ENCODE measurements around the gene NAIF1.

NAIF1 gene

GRCh38 chr9:128062846-128063831 lies 4.0 kb downstream of the NAIF1 start:
- Histone ChIP-seq H2AFZ (ENCODE audit: low read depth, low read length) (no peak overlapping the region), H3K36me3 (replicated peaks; ENCODE audit: low read depth, low read length) (no peaks in the 10 kb centered on the region), H4K20me1 (ENCODE audit: insufficient read depth, low read length) (no peaks in the 10 kb centered on the region), H3K4me1 (ENCODE audit: low read length) (peaks cover 16% of the 10 kb centered on the region), H3K27me3 (ENCODE audit: low read depth, low read length) (no peaks in the 10 kb centered on the region), H3K4me2 (ENCODE audit: low read length) (no peak overlapping the region), H3K79me2 (ENCODE audit: low read length) (peaks cover 17% of the 10 kb centered on the region), H3K27ac (ENCODE audit: low read length) (no peak overlapping the region), H3K9ac (ENCODE audit: low read length) (no peak overlapping the region), H3K4me3 (ENCODE audit: low read length) (no peak overlapping the region), H3K9me3 (ENCODE audit: insufficient read depth, low read length) (no peaks in the 10 kb centered on the region)
- TF ChIP-seq CTCF (IDR thresholded peaks at IDR 0.05; ENCODE audit: low read depth, low read length), result no peak
- no peak for TF ChIP-seq EZH2phosphoT487 (IDR thresholded peaks at IDR 0.05; ENCODE audit: low read depth)

GRCh38 chr9:128062279-128062678 lies 4.8 kb downstream of the NAIF1 start:
- peaks cover 16% of the 10 kb centered on the region for H3K79me2 ChIP-seq (ENCODE audit: low read length)
- no peaks in the 10 kb centered on the region for H3K9me3 ChIP-seq (ENCODE audit: insufficient read depth, low read length)
- H3K27me3 ChIP-seq (ENCODE audit: low read depth, low read length), result no peaks in the 10 kb centered on the region
- no peak overlapping the region for H3K4me2 ChIP-seq (ENCODE audit: low read length)
- no peak overlapping the region for H3K9ac ChIP-seq (ENCODE audit: low read length)
- no peaks in the 10 kb centered on the region for H3K36me3 ChIP-seq (replicated peaks; ENCODE audit: low read depth, low read length)
- no peak for TF ChIP-seq EZH2phosphoT487 (IDR thresholded peaks at IDR 0.05; ENCODE audit: low read depth)
- no peak for TF ChIP-seq CTCF (IDR thresholded peaks at IDR 0.05; ENCODE audit: low read depth, low read length)
- H2AFZ ChIP-seq (ENCODE audit: low read depth, low read length), result no peak overlapping the region
- no peaks in the 10 kb centered on the region for H4K20me1 ChIP-seq (ENCODE audit: insufficient read depth, low read length)
- H3K27ac ChIP-seq (ENCODE audit: low read length), result no peak overlapping the region
- no peak overlapping the region for H3K4me3 ChIP-seq (ENCODE audit: low read length)
- peaks cover 16% of the 10 kb centered on the region for H3K4me1 ChIP-seq (ENCODE audit: low read length)

- Histone ChIP-seq H3K79me2 (ENCODE audit: low read length) (peaks cover 11% of the 10 kb centered on the region), H3K9me3 (ENCODE audit: insufficient read depth, low read length) (no peaks in the 10 kb centered on the region), H3K9ac (ENCODE audit: low read length) (no peak overlapping the region), H3K4me3 (ENCODE audit: low read length) (no peak overlapping the region), H2AFZ (ENCODE audit: low read depth, low read length) (no peak overlapping the region), H3K36me3 (replicated peaks; ENCODE audit: low read depth, low read length) (no peaks in the 10 kb centered on the region), H3K27ac (ENCODE audit: low read length) (no peak overlapping the region), H3K4me2 (ENCODE audit: low read length) (no peak overlapping the region), H4K20me1 (ENCODE audit: insufficient read depth, low read length) (no peaks in the 10 kb centered on the region), H3K27me3 (ENCODE audit: low read depth, low read length) (no peaks in the 10 kb centered on the region), H3K4me1 (ENCODE audit: low read length) (peaks cover 10% of the 10 kb centered on the region)
- no peak for TF ChIP-seq CTCF (IDR thresholded peaks at IDR 0.05; ENCODE audit: low read depth, low read length)
- TF ChIP-seq EZH2phosphoT487 (IDR thresholded peaks at IDR 0.05; ENCODE audit: low read depth), result no peak
These were observed 5.7 kb downstream of the NAIF1 start for GRCh38 chr9:128061275-128061960.

DNA sequence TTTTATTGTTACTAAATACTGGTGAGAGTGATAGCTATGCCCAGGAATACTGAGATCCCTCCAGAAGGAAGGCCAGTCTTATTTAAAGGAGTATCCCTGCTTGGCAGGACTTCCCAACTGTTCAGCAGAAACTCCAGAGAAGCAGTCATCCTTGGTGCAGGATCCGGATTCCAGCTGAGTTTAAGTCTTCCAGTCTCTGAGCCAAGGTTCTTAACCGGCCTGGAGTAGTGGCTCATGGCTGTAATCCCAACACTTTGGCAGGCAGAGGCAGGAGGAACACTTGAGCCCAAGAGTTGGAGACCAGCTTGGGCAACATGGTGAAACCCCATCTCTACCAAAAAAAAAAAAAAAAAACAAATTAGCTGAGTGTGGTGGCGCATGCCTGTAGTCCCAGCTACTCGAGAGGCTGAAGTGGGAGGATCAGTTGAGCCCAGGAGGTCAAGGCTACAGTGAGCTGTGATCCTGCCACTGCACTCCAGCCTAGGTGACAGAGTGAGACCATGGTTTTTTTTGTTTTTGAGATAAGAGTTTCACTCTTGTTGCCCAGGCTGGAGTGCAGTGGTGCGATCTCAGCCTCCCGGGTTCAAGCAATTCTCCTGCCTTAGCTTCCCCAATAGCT lies 7.6 kb downstream of the NAIF1 start:
- no peak for TF ChIP-seq CTCF (IDR thresholded peaks at IDR 0.05; ENCODE audit: low read depth, low read length)
- no peak for TF ChIP-seq EZH2phosphoT487 (IDR thresholded peaks at IDR 0.05; ENCODE audit: low read depth)
- Histone ChIP-seq H3K9ac (ENCODE audit: low read length) (no peak overlapping the region), H3K4me1 (ENCODE audit: low read length) (peaks cover under 1% of the 10 kb centered on the region), H3K27me3 (ENCODE audit: low read depth, low read length) (no peaks in the 10 kb centered on the region), H3K9me3 (ENCODE audit: insufficient read depth, low read length) (no peaks in the 10 kb centered on the region), H3K79me2 (ENCODE audit: low read length) (no peaks in the 10 kb centered on the region), H3K4me3 (ENCODE audit: low read length) (no peak overlapping the region), H3K4me2 (ENCODE audit: low read length) (no peak overlapping the region), H3K36me3 (replicated peaks; ENCODE audit: low read depth, low read length) (no peaks in the 10 kb centered on the region), H4K20me1 (ENCODE audit: insufficient read depth, low read length) (no peaks in the 10 kb centered on the region), H3K27ac (ENCODE audit: low read length) (no peak overlapping the region), H2AFZ (ENCODE audit: low read depth, low read length) (no peak overlapping the region)
